Measurements from ENCODE around the gene TRMU.

- TF ChIP-seq CTCF (IDR thresholded peaks at IDR 0.05), result no peak
- TF ChIP-seq EZH2 (IDR thresholded peaks at IDR 0.05), result no peak
- TF ChIP-seq EZH2phosphoT487 (IDR thresholded peaks at IDR 0.05), result no peak
These were observed 25.9 kb upstream of the TRMU start for GRCh38 chr22:46309526-46310085.

Measured in neural progenitor cell (in vitro differentiated cells).